Measurements from ENCODE around the gene GLP2R.

Gene GLP2R

GRCh38 chr17:9886141-9886930, 60.6 kb downstream of the GLP2R start:
- no peak overlapping the region for H3K27ac ChIP-seq
- TF ChIP-seq ZFX (IDR thresholded peaks at IDR 0.05) (no peak), CTCF (conservative IDR thresholded peaks at IDR 0.05) (no peak)

GRCh38 chr17:9887508-9887907, 61.8 kb downstream of the GLP2R start:
- H3K27ac ChIP-seq = no peak overlapping the region
- TF ChIP-seq ZFX (IDR thresholded peaks at IDR 0.05) (no peak), CTCF (conservative IDR thresholded peaks at IDR 0.05) (no peak)

DNA sequence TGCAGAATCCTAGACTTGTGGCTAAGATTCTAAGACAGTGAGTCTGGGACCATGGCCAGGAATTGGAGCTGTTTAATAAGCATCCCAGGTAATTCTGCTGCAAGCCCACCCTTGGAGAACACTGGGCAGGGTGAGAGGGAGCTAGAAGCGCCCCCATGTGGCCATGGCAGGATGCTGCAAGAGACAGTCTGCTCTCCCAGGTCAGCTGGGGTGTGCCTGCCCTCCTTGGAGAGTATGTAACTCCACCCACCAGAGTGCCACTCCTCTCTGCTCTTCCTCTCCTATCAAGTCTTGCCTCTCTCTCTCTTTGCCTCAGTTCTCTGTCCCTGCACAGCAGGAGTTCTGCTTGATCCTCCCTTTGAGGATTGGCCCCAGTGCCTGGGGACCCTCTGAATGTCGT, 64.4 kb downstream of the GLP2R start:
- TF ChIP-seq ZFX (IDR thresholded peaks at IDR 0.05) (no peak), CTCF (conservative IDR thresholded peaks at IDR 0.05) (peak; percentile 75)
- no peak overlapping the region for H3K27ac ChIP-seq

- no peak overlapping the region for H3K27ac ChIP-seq
- TF ChIP-seq ZFX (IDR thresholded peaks at IDR 0.05) (no peak), CTCF (conservative IDR thresholded peaks at IDR 0.05) (no peak)
Measured at GRCh38 chr17:9893411-9894012, 67.8 kb downstream of the GLP2R start.

DNA sequence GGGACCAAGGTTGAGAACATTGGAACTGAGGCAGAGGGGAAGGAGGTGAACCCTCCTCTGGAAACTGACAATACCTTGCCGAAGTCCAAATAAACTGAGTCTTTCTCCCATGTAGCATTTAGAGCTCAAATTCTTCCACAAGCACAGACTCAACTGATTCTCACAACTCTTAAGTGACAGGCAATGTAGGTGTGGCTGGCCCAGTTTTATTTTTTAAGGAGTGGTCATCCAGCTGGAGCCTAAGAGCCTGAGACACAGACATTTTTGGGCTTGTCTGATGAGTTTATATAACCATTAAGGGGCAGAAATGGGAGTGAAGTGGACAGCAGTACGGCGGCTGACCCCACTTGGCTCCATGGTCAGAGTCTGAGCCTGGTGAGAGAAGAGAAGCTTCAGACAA, 68.5 kb downstream of the GLP2R start:
- no peak overlapping the region for H3K27ac ChIP-seq
- TF ChIP-seq CTCF (conservative IDR thresholded peaks at IDR 0.05) = no peak
- no peak for TF ChIP-seq ZFX (IDR thresholded peaks at IDR 0.05)

GRCh38 chr17:9895923-9896322, 70.2 kb downstream of the GLP2R start:
- H3K27ac ChIP-seq = no peak overlapping the region
- TF ChIP-seq ZFX (IDR thresholded peaks at IDR 0.05) = no peak
- TF ChIP-seq CTCF (conservative IDR thresholded peaks at IDR 0.05) = no peak

DNA sequence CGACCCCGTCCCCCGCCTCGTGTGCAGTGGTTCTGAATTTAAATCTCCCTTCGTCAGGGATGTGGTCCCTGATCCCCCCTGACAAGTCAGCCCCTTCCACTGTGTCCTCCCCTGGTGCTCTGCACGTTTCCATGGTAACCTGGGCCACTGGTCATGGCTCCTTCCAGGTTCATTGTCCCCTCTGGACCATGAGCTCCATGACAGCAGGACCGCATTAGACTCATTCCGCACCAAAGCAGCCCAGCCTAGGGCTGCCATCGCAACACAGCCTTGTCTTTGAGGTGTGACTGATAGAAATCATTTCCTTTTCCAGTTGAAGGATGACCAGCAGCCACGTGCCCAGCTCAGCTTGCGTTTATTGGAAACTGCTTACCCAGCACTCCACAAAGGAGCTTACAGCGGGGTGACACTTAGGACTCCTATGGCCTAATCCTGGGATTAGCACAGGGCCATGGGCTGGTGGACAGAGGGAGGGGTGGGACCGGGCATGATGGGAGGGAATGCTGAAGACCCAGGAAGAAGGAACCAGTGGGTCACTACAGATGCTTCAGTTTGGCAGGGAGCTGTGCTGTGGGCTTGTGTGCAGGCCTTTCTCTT, 71.7 kb downstream of the GLP2R start:
- no peak overlapping the region for H3K27ac ChIP-seq
- TF ChIP-seq ZFX (IDR thresholded peaks at IDR 0.05) (no peak), CTCF (conservative IDR thresholded peaks at IDR 0.05) (no peak)

Data from C4-2B (cell line).